GM23338 (cell line): ENCODE measurements around the gene PLCXD3.

ENCODE experiments used
- EZH2 ChIP-seq: fragments of 200-600 bp; sonication (generic); IDR thresholded peaks from one replicate; pipeline ENCODE4 v1.8.0; 2017; ENCODE audit warnings: antibody characterized with exemption, mild to moderate bottlenecking, low read depth; ENCODE audit not compliant: unreplicated experiment
- EZH2phosphoT487 ChIP-seq: fragments of 200-600 bp; sonication (generic); IDR thresholded peaks from one replicate; pipeline ENCODE4 v1.8.1; 2018; ENCODE audit warnings: antibody characterized with exemption; ENCODE audit not compliant: unreplicated experiment
- POLR2AphosphoS5 ChIP-seq: IDR thresholded peaks from 2 replicates; pipeline ENCODE4 v1.6.1; 2016; ENCODE audit warnings: antibody characterized with exemption, low read depth
- REST ChIP-seq: IDR thresholded peaks from one replicate; pipeline ENCODE4 v1.6.1; 2018; ENCODE audit warnings: antibody characterized with exemption; ENCODE audit not compliant: unreplicated experiment
- TF ChIP-seq, protein P1 (sequence below), 2 experiments: fragments of 200-600 bp in 1 of 2; sonication (generic) in 1 of 2; conservative IDR thresholded peaks; 2 replicates each; pipeline versions ENCODE4 v1.5.1 to v1.6.1; 2016 to 2017; ENCODE audit warnings: antibody characterized with exemption in 2 of 2, low read depth in 2 of 2, mild to moderate bottlenecking in 2 of 2, moderate library complexity in 1 of 2

DNA sequence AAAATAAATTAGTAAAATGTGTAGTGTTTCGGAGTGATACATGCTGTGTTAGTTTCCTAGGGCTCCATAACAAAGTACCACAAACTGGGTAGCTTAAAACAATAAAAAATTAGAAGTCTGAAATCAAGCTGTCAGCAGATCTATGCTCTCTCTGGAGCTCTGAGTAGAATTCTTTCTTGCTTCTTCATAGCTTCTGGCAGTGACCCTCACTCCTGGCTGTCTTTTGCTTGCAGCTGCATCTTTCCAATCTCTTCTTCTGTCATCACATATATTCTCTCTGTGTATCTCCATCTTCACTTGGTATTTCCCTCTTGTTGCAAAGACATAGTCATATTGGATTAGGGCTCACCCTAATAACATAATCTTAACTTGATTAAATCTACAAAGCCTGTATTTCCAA is 37.6 kb upstream of the PLCXD3 start:
- TF ChIP-seq POLR2AphosphoS5, result no peak
- TF ChIP-seq, protein P1, sequence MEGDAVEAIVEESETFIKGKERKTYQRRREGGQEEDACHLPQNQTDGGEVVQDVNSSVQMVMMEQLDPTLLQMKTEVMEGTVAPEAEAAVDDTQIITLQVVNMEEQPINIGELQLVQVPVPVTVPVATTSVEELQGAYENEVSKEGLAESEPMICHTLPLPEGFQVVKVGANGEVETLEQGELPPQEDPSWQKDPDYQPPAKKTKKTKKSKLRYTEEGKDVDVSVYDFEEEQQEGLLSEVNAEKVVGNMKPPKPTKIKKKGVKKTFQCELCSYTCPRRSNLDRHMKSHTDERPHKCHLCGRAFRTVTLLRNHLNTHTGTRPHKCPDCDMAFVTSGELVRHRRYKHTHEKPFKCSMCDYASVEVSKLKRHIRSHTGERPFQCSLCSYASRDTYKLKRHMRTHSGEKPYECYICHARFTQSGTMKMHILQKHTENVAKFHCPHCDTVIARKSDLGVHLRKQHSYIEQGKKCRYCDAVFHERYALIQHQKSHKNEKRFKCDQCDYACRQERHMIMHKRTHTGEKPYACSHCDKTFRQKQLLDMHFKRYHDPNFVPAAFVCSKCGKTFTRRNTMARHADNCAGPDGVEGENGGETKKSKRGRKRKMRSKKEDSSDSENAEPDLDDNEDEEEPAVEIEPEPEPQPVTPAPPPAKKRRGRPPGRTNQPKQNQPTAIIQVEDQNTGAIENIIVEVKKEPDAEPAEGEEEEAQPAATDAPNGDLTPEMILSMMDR (conservative IDR thresholded peaks at IDR 0.05; ENCODE audit: low read depth in 2 of 2), result no peak
- no peak for TF ChIP-seq REST
- TF ChIP-seq EZH2, result no peak
- no peak for TF ChIP-seq EZH2phosphoT487
